Choroid plexus epithelial cell (primary cell): ENCODE data around the gene HOXD13.

Experiments
- DNase-seq: peaks from one replicate; pipeline ENCODE4 v3.0.0-alpha.2; 2010; ENCODE audit warnings: low read depth
- H3K4me3 ChIP-seq: 2 replicates; pipeline ENCODE4 v1.5.1; 2011; ENCODE audit warnings: low read depth, mild to moderate bottlenecking, control low read depth, low read length, moderate library complexity
- CTCF ChIP-seq: conservative IDR thresholded peaks from 2 replicates; pipeline ENCODE4 v1.5.1; 2011; ENCODE audit warnings: low read depth, mild to moderate bottlenecking, control low read depth, inconsistent platforms, low read length, moderate library complexity

The HOXD13 gene

DNA sequence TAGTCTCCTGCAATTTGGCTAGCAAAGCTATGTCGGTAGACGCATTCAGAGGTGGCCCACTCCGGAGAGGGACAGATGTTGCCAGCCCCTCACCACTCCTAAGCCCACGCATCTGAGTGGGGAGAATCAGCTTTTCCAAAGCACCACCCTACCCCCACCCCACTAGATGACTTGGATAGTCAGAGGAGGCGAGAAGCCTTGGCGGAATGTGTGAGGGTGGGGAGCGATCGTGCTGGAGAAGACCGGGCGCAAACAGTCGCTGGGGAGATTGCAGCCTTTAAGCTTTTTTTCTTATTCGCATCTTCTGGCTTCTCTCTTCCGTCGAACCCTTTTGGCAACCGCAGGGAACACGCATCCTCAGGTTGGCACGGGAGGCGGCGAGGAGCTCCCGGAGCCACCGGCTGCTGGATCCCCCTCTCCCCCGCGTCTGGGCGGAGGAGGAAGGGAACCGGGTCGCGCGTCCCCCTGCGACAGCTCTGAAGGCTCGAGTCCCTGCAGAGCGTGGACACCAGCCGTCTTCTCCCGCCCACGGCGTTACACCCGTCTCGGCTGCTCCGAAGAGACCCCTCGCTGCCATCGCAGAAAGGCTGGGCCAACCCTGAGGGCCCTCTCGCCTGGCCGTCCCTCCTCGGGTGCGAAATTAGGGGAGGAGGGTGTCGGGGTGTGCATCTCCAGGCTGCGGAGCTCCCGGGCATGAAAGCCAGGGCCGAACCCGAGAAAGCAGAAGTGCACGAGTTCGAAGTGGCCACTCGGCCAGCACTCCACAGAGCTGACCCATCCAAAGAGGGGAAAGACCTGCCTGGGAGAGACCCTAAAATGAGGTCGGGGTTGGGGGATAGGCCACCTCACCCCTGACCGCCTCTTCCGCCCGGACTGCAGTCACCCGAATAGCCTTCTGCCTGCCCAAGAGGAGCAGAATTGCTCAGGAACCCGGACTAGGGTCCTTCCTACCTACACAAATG, 20.9 kb upstream of the HOXD13 start:
- TF ChIP-seq CTCF = no peak
- no peak for DNase-seq
- no peak overlapping the region for H3K4me3 ChIP-seq

DNA sequence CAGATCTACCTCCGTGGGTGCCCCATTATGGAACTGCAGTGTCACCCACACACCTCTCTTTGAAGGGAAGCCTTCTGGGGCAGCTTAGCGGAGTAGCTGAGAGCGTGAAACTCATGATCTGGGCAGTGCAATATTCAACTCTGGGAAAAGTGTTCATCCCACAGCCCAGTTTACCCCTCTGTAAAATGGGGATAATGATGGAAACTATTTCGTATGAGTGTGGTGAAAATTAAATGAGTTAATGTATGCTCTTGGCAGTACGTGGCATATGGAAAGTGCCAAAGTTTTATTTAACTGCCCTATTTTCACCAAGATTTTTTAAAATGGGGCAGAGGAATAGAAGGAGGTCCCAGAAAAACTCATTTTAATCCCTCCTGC, 20.2 kb upstream of the HOXD13 start:
- no peak overlapping the region for H3K4me3 ChIP-seq
- TF ChIP-seq CTCF = no peak
- DNase-seq = no peak

GRCh38 chr2:176072951-176073904, 19.3 kb upstream of the HOXD13 start:
- no peak for TF ChIP-seq CTCF
- DNase-seq = no peak
- no peak overlapping the region for H3K4me3 ChIP-seq

DNA sequence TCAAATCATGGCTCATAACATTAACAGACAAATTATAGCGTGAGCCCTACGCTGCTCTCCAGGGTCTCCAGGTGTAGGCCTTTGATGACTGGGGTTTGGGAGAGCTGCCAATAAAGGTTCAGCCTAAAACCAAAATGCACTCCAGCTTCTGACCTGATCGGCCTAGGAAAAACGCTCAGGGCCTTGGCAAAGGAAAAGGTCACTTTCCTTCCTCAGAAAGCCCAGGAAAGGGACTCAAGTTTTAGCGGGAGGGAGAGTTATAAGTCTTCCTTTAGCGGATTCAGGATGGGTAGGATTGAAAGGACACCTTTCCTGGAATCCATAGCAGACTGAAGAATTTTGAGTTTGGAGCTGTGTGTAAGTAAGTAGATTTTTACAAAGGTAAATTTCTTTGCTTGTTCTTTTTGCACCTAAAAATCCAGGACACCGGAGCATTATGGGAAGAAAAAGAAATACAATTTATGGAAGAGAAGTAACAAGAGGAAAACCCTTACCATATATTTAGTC, 17.5 kb upstream of the HOXD13 start:
- TF ChIP-seq CTCF = no peak
- H3K4me3 ChIP-seq = no peak overlapping the region
- DNase-seq = no peak

DNA sequence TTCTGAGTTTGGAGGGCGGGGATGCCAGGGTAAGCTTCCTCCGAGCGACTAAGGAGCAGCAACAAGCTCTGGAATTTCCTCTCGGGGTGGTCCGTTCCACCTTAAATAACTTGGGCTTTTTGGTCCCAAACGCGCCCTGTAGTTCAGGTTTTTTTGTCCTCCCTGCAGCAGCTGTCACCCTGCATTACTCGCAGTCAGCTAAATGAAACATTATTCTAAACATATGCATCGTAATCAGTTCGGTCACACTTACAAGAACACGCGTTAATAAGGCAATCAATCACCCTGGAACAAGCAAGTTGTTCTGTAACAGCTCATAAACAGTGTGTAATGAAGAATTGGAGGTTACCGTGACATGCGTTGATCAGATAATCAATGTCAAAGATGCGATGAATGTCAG, 17.0 kb upstream of the HOXD13 start:
- no peak for TF ChIP-seq CTCF
- H3K4me3 ChIP-seq = no peak overlapping the region
- no peak for DNase-seq

DNA sequence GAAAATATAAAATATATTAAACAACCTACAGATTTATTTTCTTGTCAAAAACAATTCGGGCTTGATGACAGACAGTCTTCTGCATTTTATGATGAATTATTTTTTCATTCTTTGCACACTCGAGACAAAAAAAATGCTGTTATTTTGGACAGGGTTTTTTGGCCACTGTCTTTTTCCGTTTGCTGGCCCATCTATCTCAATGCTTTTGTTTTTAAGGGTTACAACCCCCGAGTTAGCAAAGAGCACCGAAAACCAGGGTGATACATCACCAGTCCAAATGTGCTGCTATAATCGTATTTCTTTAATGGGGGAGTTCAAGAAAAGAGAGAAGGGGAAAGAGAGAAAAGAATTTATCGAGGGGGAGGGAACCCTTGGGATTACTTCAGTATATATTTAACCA, 16.5 kb upstream of the HOXD13 start:
- no peak overlapping the region for H3K4me3 ChIP-seq
- DNase-seq = no peak
- no peak for TF ChIP-seq CTCF
